ENCODE results near the gene STRADB. TPM values are rescaled to one million over a fixed set of nuclear protein-coding genes. Genes with fewer than 3 reads are reported as not detected.

Gene STRADB
- total RNA-seq, 1 donor from 2014 or later: 23.3 TPM

DNA sequence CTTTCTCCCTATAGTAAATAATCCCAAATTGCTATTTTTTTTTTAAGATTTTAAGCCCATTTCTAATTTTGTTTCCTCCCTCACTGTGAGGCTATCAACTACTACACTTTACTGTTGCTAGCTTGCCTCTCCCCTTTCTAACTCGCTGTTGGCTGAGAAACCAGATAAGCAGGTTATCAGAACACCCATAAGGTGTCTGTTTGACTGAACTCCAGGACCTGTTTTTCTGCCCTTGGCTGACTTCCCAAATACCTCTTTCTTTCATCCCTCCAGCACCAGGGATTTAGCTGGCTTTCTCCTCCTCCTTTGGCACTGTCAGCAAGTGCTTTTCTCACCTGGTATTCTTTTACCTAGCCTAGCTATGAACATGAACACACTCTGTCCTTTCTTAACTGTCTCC is 11.4 kb upstream of the STRADB start:
- CTCF ChIA-PET: interaction anchor here (1.3 kb wide), 1 partner anchor 11 kb away, joined by 4 read pairs; the partner anchor contains the start of genes STRADB and TRAK2
- no peak for DNase-seq
- intact Hi-C loops (cut with micrococcal nuclease): no loop called here
- no peak for ATAC-seq (ENCODE audit: low read depth)
- no peak overlapping the region for H3K27ac Mint-ChIP-seq
- POLR2A ChIA-PET: interaction anchor here (0.5 to 2.1 kb wide), 4 partner anchors 11 to 461 kb away, joined by 3 to 14 read pairs (median 6); partner anchors contain the start of genes STRADB and TRAK2
- H3K27me3 Mint-ChIP-seq: no peaks in the 10 kb centered on the region
- TF ChIP-seq, protein P1, sequence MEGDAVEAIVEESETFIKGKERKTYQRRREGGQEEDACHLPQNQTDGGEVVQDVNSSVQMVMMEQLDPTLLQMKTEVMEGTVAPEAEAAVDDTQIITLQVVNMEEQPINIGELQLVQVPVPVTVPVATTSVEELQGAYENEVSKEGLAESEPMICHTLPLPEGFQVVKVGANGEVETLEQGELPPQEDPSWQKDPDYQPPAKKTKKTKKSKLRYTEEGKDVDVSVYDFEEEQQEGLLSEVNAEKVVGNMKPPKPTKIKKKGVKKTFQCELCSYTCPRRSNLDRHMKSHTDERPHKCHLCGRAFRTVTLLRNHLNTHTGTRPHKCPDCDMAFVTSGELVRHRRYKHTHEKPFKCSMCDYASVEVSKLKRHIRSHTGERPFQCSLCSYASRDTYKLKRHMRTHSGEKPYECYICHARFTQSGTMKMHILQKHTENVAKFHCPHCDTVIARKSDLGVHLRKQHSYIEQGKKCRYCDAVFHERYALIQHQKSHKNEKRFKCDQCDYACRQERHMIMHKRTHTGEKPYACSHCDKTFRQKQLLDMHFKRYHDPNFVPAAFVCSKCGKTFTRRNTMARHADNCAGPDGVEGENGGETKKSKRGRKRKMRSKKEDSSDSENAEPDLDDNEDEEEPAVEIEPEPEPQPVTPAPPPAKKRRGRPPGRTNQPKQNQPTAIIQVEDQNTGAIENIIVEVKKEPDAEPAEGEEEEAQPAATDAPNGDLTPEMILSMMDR (IDR thresholded peaks at IDR 0.05): no peak
- H3K4me3 Mint-ChIP-seq: no peak overlapping the region
- H3K4me1 Mint-ChIP-seq: peaks cover 43% of the 10 kb centered on the region
- peaks cover 2% of the 10 kb centered on the region for H3K36me3 Mint-ChIP-seq (ENCODE audit: low read depth)
- no peaks in the 10 kb centered on the region for H3K9me3 Mint-ChIP-seq

DNA sequence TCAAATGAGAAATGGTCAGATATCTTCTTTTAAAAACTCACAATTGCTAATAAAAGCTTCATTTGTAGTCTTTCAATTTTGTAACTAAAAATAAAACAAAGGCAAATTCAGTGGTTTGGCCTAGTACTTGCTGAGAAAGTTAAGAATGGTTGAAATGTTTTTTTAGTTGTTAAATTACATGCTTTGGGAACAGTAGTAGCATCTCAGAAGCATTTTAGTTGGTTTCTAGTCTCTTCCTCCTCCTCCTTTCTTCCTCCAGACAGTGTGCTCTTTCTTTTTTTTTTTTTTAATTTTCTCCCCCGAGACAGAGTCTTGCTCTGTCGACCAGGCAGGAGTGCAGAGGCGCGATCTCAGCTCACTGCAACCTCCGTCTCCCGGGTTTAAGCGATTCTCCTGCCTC is 10.1 kb upstream of the STRADB start:
- Mint-ChIP-seq H3K36me3 (ENCODE audit: low read depth) (no peaks in the 10 kb centered on the region), H3K27me3 (no peaks in the 10 kb centered on the region), H3K9me3 (no peaks in the 10 kb centered on the region), H3K4me1 (peaks cover 48% of the 10 kb centered on the region), H3K27ac (peak overlapping the region; percentile 82), H3K4me3 (peak overlapping the region; percentile 62)
- TF ChIP-seq, protein P1 (IDR thresholded peaks at IDR 0.05): no peak
- peak; percentile 52 for ATAC-seq (ENCODE audit: low read depth)
- no peak for DNase-seq
- ChIA-PET CTCF (interaction anchor here (0.7 to 1.3 kb wide), 2 partner anchors 10 to 23 kb away, joined by 3 to 4 read pairs; partner anchors contain the start of genes STRADB and TRAK2), POLR2A (interaction anchor here (0.9 to 2.1 kb wide), 2 partner anchors 10 to 11 kb away, joined by 5 to 14 read pairs; partner anchors contain the start of genes STRADB and TRAK2)
- intact Hi-C loops (cut with micrococcal nuclease): no loop called here

DNA sequence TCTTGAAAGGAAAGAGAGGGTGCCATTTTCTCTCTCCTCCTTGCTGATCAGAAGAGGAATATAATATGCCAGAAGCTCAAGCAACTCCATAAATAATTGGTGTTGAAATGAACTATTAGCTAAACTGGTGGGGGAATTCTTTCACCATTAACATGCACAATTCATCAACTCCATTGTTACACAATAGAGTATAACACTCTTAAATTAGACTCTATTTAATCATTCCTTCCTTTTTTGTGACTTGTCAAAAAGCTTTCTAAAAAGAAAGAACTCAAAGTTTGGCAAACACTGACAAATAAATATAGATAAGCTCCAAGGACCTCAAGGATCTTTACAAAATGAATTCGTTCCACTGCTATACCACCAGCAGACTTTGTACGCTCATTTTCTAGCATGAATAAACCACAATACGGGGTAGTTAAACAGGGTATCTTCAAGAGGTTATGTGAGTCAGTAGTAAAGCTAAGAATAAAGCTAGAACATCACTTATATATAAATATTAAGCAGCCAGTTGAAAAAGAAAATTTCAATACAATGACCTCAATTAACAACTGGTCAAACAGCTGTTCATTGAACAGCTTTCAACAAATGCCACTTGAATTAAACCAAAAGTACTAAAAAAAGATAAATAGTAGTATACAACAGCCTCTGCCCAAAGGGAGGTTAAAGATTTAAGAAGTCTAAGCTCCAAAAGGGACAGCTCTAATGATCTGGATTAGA is 6.6 kb upstream of the STRADB start:
- TF ChIP-seq, protein P1 (IDR thresholded peaks at IDR 0.05): no peak
- POLR2A ChIA-PET: no interaction called here
- Mint-ChIP-seq H3K27ac (no peak overlapping the region), H3K27me3 (no peaks in the 10 kb centered on the region), H3K9me3 (no peaks in the 10 kb centered on the region), H3K36me3 (ENCODE audit: low read depth) (peaks cover 7% of the 10 kb centered on the region), H3K4me3 (no peak overlapping the region), H3K4me1 (peaks cover 60% of the 10 kb centered on the region)
- ATAC-seq (ENCODE audit: low read depth) (no peak), DNase-seq (no peak)
- CTCF ChIA-PET: no interaction called here
- intact Hi-C loops (cut with micrococcal nuclease): no loop called here

DNA sequence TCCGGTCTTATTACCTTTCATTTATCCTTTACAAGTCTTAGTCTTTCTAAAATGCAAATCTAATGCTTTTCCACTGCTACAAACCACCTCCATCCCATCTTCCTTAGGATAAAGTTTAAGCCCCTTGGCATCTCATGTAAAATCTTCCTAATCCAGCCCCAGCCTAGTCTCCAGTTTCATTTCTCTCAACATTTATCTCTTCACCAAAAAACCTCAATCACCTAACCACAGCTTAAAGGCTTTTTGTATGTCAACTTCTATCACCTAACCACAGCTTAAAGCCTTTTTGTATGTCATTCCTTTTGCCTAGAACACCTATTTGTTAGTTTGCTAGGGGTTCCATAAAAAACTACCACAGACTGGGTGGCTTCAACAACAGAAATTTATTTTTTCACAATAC is 4.5 kb upstream of the STRADB start:
- ChIA-PET POLR2A (interaction anchor here (0.6 to 0.8 kb wide), 2 partner anchors 186 to 196 kb away, joined by 3 to 4 read pairs; partner anchors contain the start of gene TMEM237), CTCF (no interaction called here)
- ATAC-seq (ENCODE audit: low read depth): no peak
- Mint-ChIP-seq H3K27ac (no peak overlapping the region), H3K27me3 (no peaks in the 10 kb centered on the region), H3K4me1 (peaks cover 54% of the 10 kb centered on the region), H3K36me3 (ENCODE audit: low read depth) (peaks cover 13% of the 10 kb centered on the region), H3K9me3 (no peaks in the 10 kb centered on the region), H3K4me3 (no peak overlapping the region)
- TF ChIP-seq, protein P1 (IDR thresholded peaks at IDR 0.05): no peak
- DNase-seq: no peak
- intact Hi-C loops (cut with micrococcal nuclease): no loop called here

DNA sequence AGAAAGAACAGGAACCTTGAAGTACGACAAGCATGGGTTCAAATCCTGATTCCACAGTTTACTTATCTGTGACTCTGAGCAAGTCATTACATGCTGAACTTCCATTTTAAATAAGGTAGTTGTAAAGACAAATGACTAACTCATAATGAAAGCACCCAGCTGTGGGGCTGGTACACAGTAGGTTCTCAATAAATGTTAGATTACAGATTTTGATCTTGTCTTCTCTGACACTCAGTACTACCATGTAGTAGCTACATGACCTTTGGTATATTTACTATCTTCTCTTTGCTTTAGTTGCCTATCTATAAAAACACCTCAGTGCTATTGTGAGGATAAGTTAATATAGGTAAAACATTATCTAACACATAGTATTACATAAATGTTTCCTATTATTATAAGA is 3.5 kb upstream of the STRADB start:
- Mint-ChIP-seq H3K4me1 (peaks cover 61% of the 10 kb centered on the region), H3K9me3 (no peaks in the 10 kb centered on the region), H3K27me3 (no peaks in the 10 kb centered on the region), H3K36me3 (ENCODE audit: low read depth) (peaks cover 13% of the 10 kb centered on the region), H3K4me3 (no peak overlapping the region), H3K27ac (peak overlapping the region; percentile 12)
- TF ChIP-seq, protein P1 (IDR thresholded peaks at IDR 0.05): no peak
- intact Hi-C loops (cut with micrococcal nuclease): no loop called here
- ATAC-seq (ENCODE audit: low read depth) (no peak), DNase-seq (no peak)
- ChIA-PET CTCF (no interaction called here), POLR2A (no interaction called here)

Measured in activated B cell treated with CpG ODN at 0.5 μM for 24 hours (primary cell).